PC-3 (cell line): ENCODE results near the gene C17orf58. TPM values are rescaled to one million over a fixed set of nuclear protein-coding genes. Genes with fewer than 3 reads are reported as not detected.
A peak's percentile ranks its signal among the peaks of the same experiment; 100 is the strongest.

Source experiments
- ATAC-seq: fragments of 200-7000 bp; cut with Tn5 transposase; 2 replicates; pipeline ENCODE4 v1.9.1; 2020; ENCODE audit warnings: mild to moderate bottlenecking, moderate library complexity
- BruUV-seq: library from RNA; stranded (reverse); fragments of 400-500 nt; replicated peaks from 2 replicates; lab custom pipeline; 2021; lab: Mats Ljungman, UMichigan
- CTCF ChIA-PET: fragments of 300-600 bp; sonication (Branson Sonifier 250); formaldehyde crosslinking; loops from one replicate; lab custom pipeline; 2022; ENCODE audit warnings: antibody characterized with exemption; lab: Charles Lee
- POLR2A ChIA-PET: fragments of 300-600 bp; sonication (Branson Sonifier 250); formaldehyde crosslinking; loops from one replicate; lab custom pipeline; 2022; ENCODE audit warnings: antibody characterized with exemption; ENCODE audit not compliant: unreplicated experiment; lab: Charles Lee
- DNase-seq: peaks from one replicate; pipeline ENCODE4 v3.0.0-alpha.2; 2015
- H2AFZ ChIP-seq: fragments of 300-600 bp; sonication (generic); 2 replicates; pipeline ENCODE4 v1.6.0; 2016; ENCODE audit warnings: antibody characterized with exemption, low read length
- H3F3A ChIP-seq: fragments of 300-600 bp; sonication (generic); one replicate; pipeline ENCODE4 v1.6.0; 2017; ENCODE audit warnings: antibody characterized with exemption, low read length, control low read depth, mild to moderate bottlenecking; ENCODE audit not compliant: unreplicated experiment
- H3K27ac ChIP-seq: fragments of 300-600 bp; sonication (generic); 2 replicates; pipeline ENCODE4 v1.5.1; 2016; ENCODE audit warnings: mild to moderate bottlenecking, low read length
- H3K27me3 ChIP-seq: fragments of 300-600 bp; sonication (generic); 2 replicates; pipeline ENCODE4 v1.6.1; 2016; ENCODE audit warnings: low read length, mixed read lengths
- H3K36me3 ChIP-seq: fragments of 300-600 bp; sonication (generic); 2 replicates; pipeline ENCODE4 v1.6.1; 2016; ENCODE audit warnings: low read depth, mixed run types, low read length, mixed read lengths
- H3K4me1 ChIP-seq: fragments of 300-600 bp; sonication (generic); 2 replicates; pipeline ENCODE4 v1.5.1; 2016; ENCODE audit warnings: low read length; ENCODE audit not compliant: insufficient read depth
- H3K4me2 ChIP-seq: fragments of 300-600 bp; sonication (generic); 2 replicates; pipeline ENCODE4 v1.6.0; 2016; ENCODE audit warnings: low read length
- H3K4me3 ChIP-seq: fragments of 300-600 bp; sonication (generic); 2 replicates; pipeline ENCODE4 v1.5.1; 2016; ENCODE audit warnings: mild to moderate bottlenecking, low read length, mixed read lengths
- H3K79me2 ChIP-seq: fragments of 300-600 bp; sonication (generic); 2 replicates; pipeline ENCODE4 v1.6.1; 2017; ENCODE audit warnings: low read length, mixed read lengths
- H3K9ac ChIP-seq: fragments of 300-600 bp; sonication (generic); 2 replicates; pipeline ENCODE4 v1.6.0; 2016; ENCODE audit warnings: mild to moderate bottlenecking, low read length
- H3K9me2 ChIP-seq: fragments of 300-600 bp; sonication (generic); replicated peaks from 2 replicates; pipeline ENCODE4 v1.6.1; 2016; ENCODE audit warnings: mixed run types, low read length, mixed read lengths
- H3K9me3 ChIP-seq: fragments of 300-600 bp; sonication (generic); 2 replicates; pipeline ENCODE4 v1.6.1; 2016; ENCODE audit warnings: low read length, mixed read lengths
- H4K20me1 ChIP-seq: fragments of 300-600 bp; sonication (generic); 2 replicates; pipeline ENCODE4 v1.6.1; 2016; ENCODE audit warnings: low read length, mixed read lengths
- CTCF ChIP-seq: fragments of 300-600 bp; sonication (generic); conservative IDR thresholded peaks from 2 replicates; pipeline ENCODE4 v1.5.1; 2017; ENCODE audit warnings: antibody characterized with exemption, low read depth, mild to moderate bottlenecking, low read length
- EZH2 ChIP-seq: fragments of 300-600 bp; sonication (generic); IDR thresholded peaks from one replicate; pipeline ENCODE4 v1.6.1; 2017; ENCODE audit warnings: antibody characterized with exemption, mild to moderate bottlenecking, low read length; ENCODE audit not compliant: unreplicated experiment
- EZH2phosphoT487 ChIP-seq: fragments of 300-600 bp; sonication (generic); IDR thresholded peaks from 2 replicates; pipeline ENCODE4 v1.6.1; 2018; ENCODE audit warnings: mild to moderate bottlenecking, antibody characterized with exemption, low read length, borderline replicate concordance
- intact Hi-C: fragments of 100-400 bp; cut with micrococcal nuclease; formaldehyde crosslinking; loops from 2 replicates; pipeline ENCODE4 v1.9.0; 2023
- total RNA-seq: library from RNA; depleted of rRNA; stranded (reverse); fragments of >200 nt; gene quantifications from 2 replicates; pipeline ENCODE4 v1.2.3, GENCODE V29; 2014

C17orf58 gene
- total RNA-seq, 1 experiment from 2014 or later: 25.3 TPM

GRCh38 chr17:67946513-67946912, 49.8 kb downstream of the C17orf58 start:
- no TSS peak for BruUV-seq
- TF ChIP-seq CTCF (no peak), EZH2phosphoT487 (no peak), EZH2 (no peak)
- H3K4me2 ChIP-seq: no peak overlapping the region
- ChIA-PET POLR2A (no interaction called here), CTCF (no interaction called here)
- H3K36me3 ChIP-seq: peaks cover 66% of the 10 kb centered on the region
- intact Hi-C loops: no loop called here
- H3F3A ChIP-seq: no peaks in the 10 kb centered on the region
- H3K9me2 ChIP-seq: no peaks in the 10 kb centered on the region
- H3K4me1 ChIP-seq: peaks cover 8% of the 10 kb centered on the region
- H3K4me3 ChIP-seq: no peak overlapping the region
- H3K27ac ChIP-seq: no peak overlapping the region
- no peaks in the 10 kb centered on the region for H3K9me3 ChIP-seq
- ATAC-seq: no peak
- no peak for DNase-seq
- no peaks in the 10 kb centered on the region for H3K79me2 ChIP-seq
- H3K27me3 ChIP-seq: no peaks in the 10 kb centered on the region
- H3K9ac ChIP-seq: no peak overlapping the region
- no peaks in the 10 kb centered on the region for H4K20me1 ChIP-seq
- H2AFZ ChIP-seq: no peak overlapping the region

GRCh38 chr17:67944035-67944434, 52.2 kb downstream of the C17orf58 start:
- intact Hi-C loops: no loop called here
- Histone ChIP-seq H3K27ac (no peak overlapping the region), H3K9ac (no peak overlapping the region), H3K36me3 (peaks cover 75% of the 10 kb centered on the region), H3K27me3 (no peaks in the 10 kb centered on the region), H2AFZ (no peak overlapping the region), H3K4me2 (no peak overlapping the region), H3K79me2 (no peaks in the 10 kb centered on the region), H3F3A (no peaks in the 10 kb centered on the region), H3K4me1 (peaks cover 8% of the 10 kb centered on the region), H3K9me2 (no peaks in the 10 kb centered on the region), H4K20me1 (no peaks in the 10 kb centered on the region), H3K4me3 (no peak overlapping the region), H3K9me3 (no peaks in the 10 kb centered on the region)
- ChIA-PET CTCF (no interaction called here), POLR2A (no interaction called here)
- BruUV-seq: no TSS peak
- DNase-seq: no peak
- ATAC-seq: no peak
- TF ChIP-seq CTCF (no peak), EZH2 (no peak), EZH2phosphoT487 (no peak)

- H3K79me2 ChIP-seq: no peaks in the 10 kb centered on the region
- H3K9me3 ChIP-seq: no peaks in the 10 kb centered on the region
- H3K27me3 ChIP-seq: no peaks in the 10 kb centered on the region
- CTCF ChIA-PET: interaction anchor here (0.5 to 1.3 kb wide), 3 partner anchors 16 to 142 kb away, joined by 3 to 5 read pairs (median 3); no protein-coding TSS in a partner anchor
- BruUV-seq: no TSS peak
- DNase-seq (peak; percentile 75), ATAC-seq (peak; percentile 100)
- no peak overlapping the region for H3K27ac ChIP-seq
- no peak overlapping the region for H3K9ac ChIP-seq
- no peak overlapping the region for H3K4me2 ChIP-seq
- H3K4me3 ChIP-seq: no peak overlapping the region
- POLR2A ChIA-PET: interaction anchor here (0.6 kb wide), 1 partner anchor 34 kb away, joined by 4 read pairs; no protein-coding TSS in a partner anchor
- TF ChIP-seq EZH2: no peak
- no peak for TF ChIP-seq EZH2phosphoT487
- peak; percentile 88 for TF ChIP-seq CTCF
- H3K9me2 ChIP-seq: no peaks in the 10 kb centered on the region
- no peak overlapping the region for H2AFZ ChIP-seq
- no peaks in the 10 kb centered on the region for H3F3A ChIP-seq
- H4K20me1 ChIP-seq: no peaks in the 10 kb centered on the region
- peaks cover 8% of the 10 kb centered on the region for H3K4me1 ChIP-seq
- peaks cover 74% of the 10 kb centered on the region for H3K36me3 ChIP-seq
- intact Hi-C loops: no loop called here
These were observed 53.5 kb downstream of the C17orf58 start for GRCh38 chr17:67942810-67943209.
